DOHH2 (cell line): ENCODE results near the gene CALML3.

ENCODE experiments used
- CTCF ChIP-seq: fragments of 200-600 bp; sonication (generic); IDR thresholded peaks from one replicate; pipeline ENCODE4 v1.5.1; 2014; ENCODE audit warnings: antibody characterized with exemption, mild to moderate bottlenecking, low read depth, low read length; ENCODE audit not compliant: poor library complexity, severe bottlenecking
- EZH2phosphoT487 ChIP-seq: fragments of 200-600 bp; sonication (generic); IDR thresholded peaks from 2 replicates; pipeline ENCODE4 v1.6.1; 2017; ENCODE audit warnings: borderline replicate concordance, mild to moderate bottlenecking, antibody characterized with exemption, low read length, moderate library complexity, mixed read lengths

- TF ChIP-seq CTCF (no peak), EZH2phosphoT487 (no peak)
Observed at GRCh38 chr10:5543623-5544022, 18.9 kb downstream of the CALML3 start.
